Upper lobe of left lung (tissue), 6 donors: Measurements from ENCODE around the gene KRTDAP. TPM values are rescaled to one million over a fixed set of nuclear protein-coding genes. Genes with fewer than 3 reads are reported as not detected.

Source experiments
- ATAC-seq, 2 donors: fragments of 200-7000 bp; cut with Tn5 transposase; one replicate each; pipeline ENCODE4 v1.9.1; 2022; ENCODE audit warnings: mild to moderate bottlenecking in 2 of 2, moderate library complexity in 2 of 2; ENCODE audit not compliant: low FRiP score in 2 of 2
- DNase-seq, 2 donors: peaks; one replicate each; pipeline ENCODE4 v3.0.0-alpha.2; 2019 to 2020
- H3K27ac ChIP-seq, 4 donors: fragments of 200-600 bp; sonication (generic); one replicate each; pipeline ENCODE4 v1.5.1; 2016 to 2019
- H3K27me3 ChIP-seq, 4 donors: fragments of 200-600 bp; sonication (generic); one replicate each; pipeline ENCODE4 v1.5.1; 2017 to 2019
- H3K36me3 ChIP-seq, 4 donors: fragments of 200-600 bp; sonication (generic); one replicate each; pipeline ENCODE4 v1.5.1; 2016 to 2019
- H3K4me1 ChIP-seq, 4 donors: fragments of 200-600 bp; sonication (generic); one replicate each; pipeline ENCODE4 v1.5.1; 2018 to 2019
- H3K4me3 ChIP-seq, 4 donors: fragments of 200-600 bp; sonication (generic); one replicate each; pipeline ENCODE4 v1.5.1; 2017 to 2019; ENCODE audit warnings: mild to moderate bottlenecking in 2 of 4, moderate library complexity in 1 of 4
- H3K9me3 ChIP-seq, 4 donors: fragments of 200-600 bp; sonication (generic); one replicate each; pipeline ENCODE4 v1.5.1; 2018 to 2019
- EP300 ChIP-seq, 4 donors: sonication (generic); formaldehyde crosslinking; IDR thresholded peaks; one replicate each; pipeline ENCODE4 v1.5.1; 2017; ENCODE audit warnings: antibody characterized with exemption in 4 of 4, control low read depth in 2 of 4
- POLR2A ChIP-seq, 4 donors: fragments of 450-650 bp; IDR thresholded peaks; one replicate each; pipeline ENCODE4 v1.5.1; 2016 to 2017; ENCODE audit warnings: antibody characterized with exemption in 4 of 4, mild to moderate bottlenecking in 2 of 4
- POLR2AphosphoS5 ChIP-seq, 2 donors: sonication (generic); formaldehyde crosslinking; IDR thresholded peaks; one replicate each; pipeline ENCODE4 v1.5.1; 2017; ENCODE audit warnings: antibody characterized with exemption in 2 of 2
- WGBS, 2 donors: methylation state at CpG; one replicate each; pipeline ENCODE4 v1.1.5; 2017 to 2018; 5-methylcytosine and 5-hydroxymethylcytosine counted together
- total RNA-seq, 6 donors: library from RNA; depleted of rRNA in 4 of 6; stranded (reverse); fragments of >200 nt in 4 of 6; gene quantifications; one replicate each; pipeline versions ENCODE4 v1.1.0 to v1.2.1, GENCODE V29; 2016 to 2021
- TF ChIP-seq, protein P1 (sequence below), 6 experiments: fragments of 450-650 bp in 4 of 6; fragments of 200-600 bp in 2 of 6; sonication (generic) in 2 of 6; IDR thresholded peaks; one replicate each; pipeline ENCODE4 v1.5.1; 2016 to 2019; ENCODE audit warnings: antibody characterized with exemption in 6 of 6
- donor health status: DM: no; HTN: no; CAD: no; lungs with moderate emphysema.
- donor health status: DM: no; HTN: yes; CAD: no; lungs with severe emphysema.

KRTDAP gene
- total RNA-seq, 6 donors from 2014 or later: 0.61 TPM; not detected in 5

DNA sequence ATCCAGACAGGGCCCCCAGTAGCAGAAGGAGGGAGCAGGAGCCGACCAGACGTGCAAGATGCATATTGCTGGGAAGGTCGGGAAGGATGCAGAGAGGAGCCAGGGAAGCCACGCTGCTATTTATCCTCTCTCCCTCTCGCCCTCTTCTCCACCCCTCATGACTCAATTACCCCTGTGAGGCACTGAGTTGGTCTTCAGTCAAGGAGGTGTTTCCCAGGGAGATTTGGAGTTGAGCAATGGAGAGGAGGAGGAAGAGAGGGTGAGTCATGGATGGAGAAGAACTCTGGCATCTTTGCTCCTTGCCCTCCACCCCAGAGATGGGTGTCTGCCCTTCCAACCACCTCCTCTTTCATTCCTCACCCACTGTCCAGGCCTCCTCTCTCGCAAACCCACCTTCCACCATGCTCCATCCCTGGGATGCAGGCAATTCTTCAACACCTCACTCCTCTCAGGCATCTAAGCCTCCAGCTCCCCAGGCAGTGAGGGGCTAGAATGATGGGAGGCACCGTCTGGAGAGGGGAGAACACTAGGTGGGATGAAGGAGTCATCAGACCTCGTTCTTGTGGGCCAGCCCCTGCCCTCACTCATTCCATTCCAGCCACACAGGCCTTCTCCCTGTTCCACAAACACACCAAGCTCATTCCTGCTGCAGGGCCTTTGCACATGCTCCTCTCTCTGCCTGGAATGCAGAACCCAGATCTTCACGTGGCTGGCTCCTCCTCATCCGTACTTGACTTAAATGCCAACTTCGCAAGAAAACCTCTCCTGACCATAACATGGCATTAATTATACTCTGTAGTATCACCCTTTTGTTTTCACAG, 38.2 kb upstream of the KRTDAP start, which contains the start of gene SBSN:
Gene SBSN (minus strand): TSS at position 94 of the 821 bp plus-strand sequence. CDS start 30 bp downstream, at position 64.
- 73 to 75% methylated on average over 11 of the region's 11 CpGs for whole genome bisulfite sequencing, 2 donors
- no peak within 1 kb of the TSS for H3K27ac ChIP-seq
- no peak for ATAC-seq
- no peak for DNase-seq
- H3K4me1 ChIP-seq: peaks cover 2 to 4% (median 3%) of the 10 kb centered on the region in 4 donors
- TF ChIP-seq POLR2A (IDR thresholded peaks at IDR 0.05): no peak
- no peak for TF ChIP-seq EP300 (IDR thresholded peaks at IDR 0.05)
- TF ChIP-seq, protein P1, sequence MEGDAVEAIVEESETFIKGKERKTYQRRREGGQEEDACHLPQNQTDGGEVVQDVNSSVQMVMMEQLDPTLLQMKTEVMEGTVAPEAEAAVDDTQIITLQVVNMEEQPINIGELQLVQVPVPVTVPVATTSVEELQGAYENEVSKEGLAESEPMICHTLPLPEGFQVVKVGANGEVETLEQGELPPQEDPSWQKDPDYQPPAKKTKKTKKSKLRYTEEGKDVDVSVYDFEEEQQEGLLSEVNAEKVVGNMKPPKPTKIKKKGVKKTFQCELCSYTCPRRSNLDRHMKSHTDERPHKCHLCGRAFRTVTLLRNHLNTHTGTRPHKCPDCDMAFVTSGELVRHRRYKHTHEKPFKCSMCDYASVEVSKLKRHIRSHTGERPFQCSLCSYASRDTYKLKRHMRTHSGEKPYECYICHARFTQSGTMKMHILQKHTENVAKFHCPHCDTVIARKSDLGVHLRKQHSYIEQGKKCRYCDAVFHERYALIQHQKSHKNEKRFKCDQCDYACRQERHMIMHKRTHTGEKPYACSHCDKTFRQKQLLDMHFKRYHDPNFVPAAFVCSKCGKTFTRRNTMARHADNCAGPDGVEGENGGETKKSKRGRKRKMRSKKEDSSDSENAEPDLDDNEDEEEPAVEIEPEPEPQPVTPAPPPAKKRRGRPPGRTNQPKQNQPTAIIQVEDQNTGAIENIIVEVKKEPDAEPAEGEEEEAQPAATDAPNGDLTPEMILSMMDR (IDR thresholded peaks at IDR 0.05): no peak
- TF ChIP-seq POLR2AphosphoS5 (IDR thresholded peaks at IDR 0.05): no peak
- H3K9me3 ChIP-seq: no peaks in the 10 kb centered on the region
- no peak within 1 kb of the TSS for H3K4me3 ChIP-seq
- peaks cover 0 to 4% (median 4%) of the 10 kb centered on the region in 4 donors for H3K27me3 ChIP-seq
- no peaks in the 10 kb centered on the region for H3K36me3 ChIP-seq

DNA sequence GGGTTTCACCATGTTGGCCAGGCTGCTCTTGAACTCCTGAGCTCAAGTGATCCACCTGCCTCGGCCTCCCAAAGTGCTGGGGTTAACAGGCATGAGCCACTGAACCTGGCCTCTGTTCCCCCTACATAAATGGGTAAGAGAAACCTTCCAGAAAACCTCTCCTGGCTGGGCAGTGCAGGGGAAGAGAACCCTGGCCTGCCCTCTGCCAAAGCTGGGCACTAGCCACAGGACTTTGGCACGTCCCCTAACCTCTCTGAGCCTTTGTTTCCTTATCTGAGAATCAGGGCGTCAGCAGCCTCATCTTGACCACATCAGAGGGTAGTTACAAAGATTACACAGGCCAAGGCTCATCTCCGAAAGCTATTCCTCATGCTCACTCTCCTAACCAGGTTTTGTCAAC, 35.6 kb upstream of the KRTDAP start:
- Histone ChIP-seq H3K4me3 (no peak overlapping the region), H3K27me3 (peaks cover 0 to 4% (median 0%) of the 10 kb centered on the region in 4 donors), H3K4me1 (no peaks in the 10 kb centered on the region), H3K9me3 (no peaks in the 10 kb centered on the region), H3K27ac (no peak overlapping the region), H3K36me3 (no peaks in the 10 kb centered on the region)
- WGBS, 2 donors: 78 to 89% methylated on average over 2 to 4 of the region's 4 CpGs
- ATAC-seq (no peak), DNase-seq (no peak)
- TF ChIP-seq POLR2AphosphoS5 (IDR thresholded peaks at IDR 0.05): no peak
- TF ChIP-seq, protein P1 (IDR thresholded peaks at IDR 0.05): no peak
- no peak for TF ChIP-seq EP300 (IDR thresholded peaks at IDR 0.05)
- TF ChIP-seq POLR2A (IDR thresholded peaks at IDR 0.05): no peak

DNA sequence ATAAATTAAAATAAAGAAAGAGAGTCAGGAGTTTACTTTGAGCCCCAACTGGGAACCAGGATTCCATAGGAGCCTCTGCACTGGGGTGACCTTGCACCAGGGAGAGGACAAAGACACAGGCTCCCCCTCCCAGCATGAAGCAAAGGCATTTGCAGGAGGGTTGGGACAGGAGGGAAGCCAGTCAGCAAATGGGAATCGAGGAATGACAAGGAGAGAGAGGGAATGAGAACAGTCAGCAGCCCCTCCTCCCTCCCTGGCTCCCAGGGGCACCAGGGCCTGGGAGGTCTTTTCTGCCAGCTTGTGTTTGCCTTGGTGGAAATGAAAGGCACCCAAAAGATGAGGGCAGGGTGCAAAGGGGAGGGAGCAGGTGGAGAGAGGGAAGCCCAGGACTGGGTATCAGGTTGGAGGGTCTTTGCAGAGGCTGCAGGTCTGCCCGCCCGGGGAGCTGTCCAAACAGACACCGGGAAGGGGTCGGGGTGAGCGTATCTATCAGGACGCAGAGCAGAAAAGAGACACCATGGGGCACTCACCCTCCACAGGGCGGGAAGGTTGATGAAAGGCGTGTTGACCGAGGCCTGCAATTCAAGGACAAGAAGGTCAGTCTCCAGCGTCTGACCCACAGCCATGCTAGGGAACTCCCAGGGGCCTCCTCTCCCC, 34.0 kb upstream of the KRTDAP start:
- H3K4me3 ChIP-seq: no peak overlapping the region
- no peak overlapping the region for H3K27ac ChIP-seq
- H3K9me3 ChIP-seq: no peaks in the 10 kb centered on the region
- TF ChIP-seq, protein P1 (IDR thresholded peaks at IDR 0.05): no peak
- TF ChIP-seq EP300 (IDR thresholded peaks at IDR 0.05) (no peak), POLR2AphosphoS5 (IDR thresholded peaks at IDR 0.05) (no peak), POLR2A (IDR thresholded peaks at IDR 0.05) (no peak)
- WGBS, 2 donors: 40 to 48% methylated on average over 11 of the region's 11 CpGs
- peaks cover 0 to 4% (median 0%) of the 10 kb centered on the region in 4 donors for H3K27me3 ChIP-seq
- no peaks in the 10 kb centered on the region for H3K4me1 ChIP-seq
- ATAC-seq (no peak), DNase-seq (no peak)
- no peaks in the 10 kb centered on the region for H3K36me3 ChIP-seq

DNA sequence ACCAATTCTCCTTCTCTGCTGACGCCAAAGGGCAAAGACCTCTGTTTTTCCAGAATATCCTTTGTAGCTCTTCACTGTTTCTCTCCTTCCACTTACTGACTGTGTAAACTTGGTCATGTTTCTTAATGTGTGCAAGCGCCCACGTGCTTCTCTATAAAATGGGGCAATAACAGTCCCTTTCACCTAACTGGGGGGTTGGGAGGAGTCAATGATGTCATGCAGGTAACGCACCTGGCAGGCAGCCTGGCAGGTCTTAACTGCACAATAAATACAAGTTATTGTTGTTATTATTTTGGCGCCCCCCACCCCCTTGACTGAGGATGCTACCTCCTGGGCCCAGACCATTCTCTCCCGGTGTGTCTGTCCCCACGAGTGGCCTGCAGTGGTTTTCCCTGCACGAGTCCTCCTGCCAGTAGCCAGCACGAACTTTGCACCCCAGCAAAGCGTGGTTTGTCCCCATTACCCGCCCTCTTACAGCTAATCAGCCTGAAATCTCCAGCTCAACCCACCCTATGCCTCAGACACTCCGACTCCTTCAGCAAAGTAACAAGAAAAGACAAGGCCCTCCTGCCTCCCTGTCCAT, 32.6 kb upstream of the KRTDAP start:
- no peak for TF ChIP-seq POLR2A (IDR thresholded peaks at IDR 0.05)
- TF ChIP-seq, protein P1 (IDR thresholded peaks at IDR 0.05): no peak
- TF ChIP-seq POLR2AphosphoS5 (IDR thresholded peaks at IDR 0.05): no peak
- no peak for TF ChIP-seq EP300 (IDR thresholded peaks at IDR 0.05)
- no peak overlapping the region for H3K27ac ChIP-seq
- ATAC-seq (no peak), DNase-seq (no peak)
- H3K36me3 ChIP-seq: no peaks in the 10 kb centered on the region
- H3K9me3 ChIP-seq: no peaks in the 10 kb centered on the region
- no peaks in the 10 kb centered on the region for H3K4me1 ChIP-seq
- H3K4me3 ChIP-seq: no peak overlapping the region
- H3K27me3 ChIP-seq: peaks cover 0 to 4% (median 0%) of the 10 kb centered on the region in 4 donors
- WGBS, 2 donors: 84 to 85% methylated on average over 12 of the region's 12 CpGs
